Smooth muscle cell of the brain vasculature (primary cell): ENCODE results near the gene LPO.

ENCODE experiments used
- DNase-seq: peaks from one replicate; pipeline ENCODE4 v3.0.0-alpha.2; 2012; ENCODE audit warnings: low read depth, low spot score

LPO gene

GRCh38 chr17:58317421-58318064, 79.2 kb downstream of the LPO start:
- DNase-seq = no peak

DNA sequence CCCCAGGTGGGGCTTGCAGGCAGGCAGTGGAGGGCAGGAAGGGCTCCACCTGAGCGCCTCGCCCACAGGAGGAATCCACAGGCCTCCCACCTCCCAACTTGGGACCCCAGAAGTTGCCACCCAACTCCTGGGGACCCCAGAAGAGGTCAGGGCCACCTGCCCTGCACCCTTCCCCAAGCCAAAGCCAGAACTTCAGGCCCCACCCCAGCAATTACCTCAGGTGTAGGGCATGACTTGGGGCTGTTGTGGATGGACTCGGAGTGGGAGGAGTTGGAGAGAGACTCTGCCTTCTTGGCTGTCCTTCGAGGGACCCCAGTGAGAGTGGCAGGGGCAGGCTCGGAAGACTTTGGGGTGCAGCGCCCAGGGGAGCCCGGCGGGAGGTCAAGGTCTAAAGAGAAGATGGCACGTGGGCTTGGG, 79.7 kb downstream of the LPO start:
- no peak for DNase-seq
